Type B pancreatic cell (in vitro differentiated cells): ENCODE results near the gene TULP4. TPM values are rescaled to one million over a fixed set of nuclear protein-coding genes. Genes with fewer than 3 reads are reported as not detected.
A peak's percentile ranks its signal among the peaks of the same experiment; 100 is the strongest.

ENCODE experiments used
- DNase-seq: peaks from one replicate; pipeline ENCODE4 v3.0.0; 2021; ENCODE audit warnings: mixed read lengths; ENCODE audit not compliant: unreplicated experiment; ENCODE audit errors: extremely low spot score
- H3K27ac Mint-ChIP-seq: 2 replicates; pipeline ENCODE4 v1.8.0; 2021; ENCODE audit warnings: mild to moderate bottlenecking, mixed read lengths
- H3K27me3 Mint-ChIP-seq: 2 replicates; pipeline ENCODE4 v1.8.0; 2021; ENCODE audit warnings: mixed read lengths
- H3K36me3 Mint-ChIP-seq: 2 replicates; pipeline ENCODE4 v1.8.0; 2021; ENCODE audit warnings: mixed read lengths
- H3K4me1 Mint-ChIP-seq: one replicate; pipeline ENCODE4 v1.8.0; 2021; ENCODE audit warnings: mixed read lengths; ENCODE audit not compliant: unreplicated experiment
- H3K4me3 Mint-ChIP-seq: 2 replicates; pipeline ENCODE4 v1.8.0; 2021; ENCODE audit warnings: mild to moderate bottlenecking, mixed read lengths
- H3K9me3 Mint-ChIP-seq: 2 replicates; pipeline ENCODE4 v1.8.0; 2021; ENCODE audit warnings: mixed read lengths
- total RNA-seq: library from RNA; stranded (reverse); gene quantifications from 2 replicates; pipeline ENCODE4 v1.2.1, GENCODE V29; 2021; ENCODE audit warnings: low replicate concordance
- TF ChIP-seq, protein P1 (sequence below): fragments of 200-600 bp; sonication (generic); conservative IDR thresholded peaks from 2 replicates; pipeline ENCODE4 v1.5.0; 2021; ENCODE audit warnings: antibody characterized with exemption, mild to moderate bottlenecking

The TULP4 gene
- total RNA-seq, 1 donor from 2014 or later: 109 TPM

DNA sequence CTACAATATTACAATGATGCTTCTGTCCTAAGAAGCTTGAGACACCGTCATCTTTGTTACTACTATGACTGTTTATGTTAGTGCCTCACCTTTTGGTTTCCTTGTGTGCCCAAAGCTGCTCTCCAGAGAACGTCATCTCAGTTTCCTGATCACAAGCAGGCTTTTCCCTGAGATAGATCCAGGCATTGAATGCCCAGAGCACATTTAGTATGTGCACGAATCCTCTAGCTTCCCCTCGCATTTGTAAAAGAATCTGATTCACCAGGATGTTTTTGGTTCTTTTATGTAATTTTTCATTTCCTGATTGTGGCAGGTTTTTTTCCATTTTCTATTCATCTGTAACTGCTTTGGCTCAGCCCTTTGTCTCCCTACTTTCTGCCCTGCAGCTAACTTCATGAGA lies 147.5 kb downstream of the TULP4 start:
- peaks cover 42% of the 10 kb centered on the region for H3K36me3 Mint-ChIP-seq
- peak overlapping the region; percentile 11 for H3K27ac Mint-ChIP-seq
- no peak for DNase-seq
- TF ChIP-seq, protein P1, sequence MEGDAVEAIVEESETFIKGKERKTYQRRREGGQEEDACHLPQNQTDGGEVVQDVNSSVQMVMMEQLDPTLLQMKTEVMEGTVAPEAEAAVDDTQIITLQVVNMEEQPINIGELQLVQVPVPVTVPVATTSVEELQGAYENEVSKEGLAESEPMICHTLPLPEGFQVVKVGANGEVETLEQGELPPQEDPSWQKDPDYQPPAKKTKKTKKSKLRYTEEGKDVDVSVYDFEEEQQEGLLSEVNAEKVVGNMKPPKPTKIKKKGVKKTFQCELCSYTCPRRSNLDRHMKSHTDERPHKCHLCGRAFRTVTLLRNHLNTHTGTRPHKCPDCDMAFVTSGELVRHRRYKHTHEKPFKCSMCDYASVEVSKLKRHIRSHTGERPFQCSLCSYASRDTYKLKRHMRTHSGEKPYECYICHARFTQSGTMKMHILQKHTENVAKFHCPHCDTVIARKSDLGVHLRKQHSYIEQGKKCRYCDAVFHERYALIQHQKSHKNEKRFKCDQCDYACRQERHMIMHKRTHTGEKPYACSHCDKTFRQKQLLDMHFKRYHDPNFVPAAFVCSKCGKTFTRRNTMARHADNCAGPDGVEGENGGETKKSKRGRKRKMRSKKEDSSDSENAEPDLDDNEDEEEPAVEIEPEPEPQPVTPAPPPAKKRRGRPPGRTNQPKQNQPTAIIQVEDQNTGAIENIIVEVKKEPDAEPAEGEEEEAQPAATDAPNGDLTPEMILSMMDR: no peak
- H3K4me1 Mint-ChIP-seq: peaks cover 15% of the 10 kb centered on the region
- H3K27me3 Mint-ChIP-seq: no peaks in the 10 kb centered on the region
- H3K4me3 Mint-ChIP-seq: no peak overlapping the region
- no peaks in the 10 kb centered on the region for H3K9me3 Mint-ChIP-seq

DNA sequence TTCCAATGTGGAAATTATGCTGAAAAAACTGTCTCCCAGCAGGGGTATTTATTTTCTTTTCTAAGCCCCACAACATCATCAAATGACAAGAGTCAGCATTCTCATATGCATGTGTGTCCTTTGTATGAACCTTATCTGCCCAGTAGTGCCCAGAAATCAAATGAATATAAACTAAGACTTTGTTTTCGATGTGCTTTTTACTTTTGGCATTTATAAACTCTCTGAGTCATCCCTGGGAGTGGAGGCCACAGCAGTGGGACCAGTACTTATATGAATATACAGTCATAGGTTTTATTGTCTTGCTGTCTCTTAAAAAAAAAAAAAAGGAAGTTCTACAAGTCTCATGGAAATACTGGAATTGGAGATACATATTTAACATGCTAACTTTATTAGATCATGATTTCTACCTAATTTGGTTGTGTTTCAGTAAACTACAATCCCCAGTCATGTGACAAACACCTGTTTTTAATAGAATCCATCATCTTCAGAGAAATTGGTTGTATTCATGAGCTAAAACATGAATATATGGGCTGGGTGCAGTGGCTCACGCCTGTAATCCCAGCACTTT lies 148.4 kb downstream of the TULP4 start:
- no peak overlapping the region for H3K27ac Mint-ChIP-seq
- TF ChIP-seq, protein P1: no peak
- H3K9me3 Mint-ChIP-seq: no peaks in the 10 kb centered on the region
- no peaks in the 10 kb centered on the region for H3K27me3 Mint-ChIP-seq
- no peak overlapping the region for H3K4me3 Mint-ChIP-seq
- H3K36me3 Mint-ChIP-seq: peaks cover 49% of the 10 kb centered on the region
- DNase-seq: no peak
- H3K4me1 Mint-ChIP-seq: peaks cover 18% of the 10 kb centered on the region

DNA sequence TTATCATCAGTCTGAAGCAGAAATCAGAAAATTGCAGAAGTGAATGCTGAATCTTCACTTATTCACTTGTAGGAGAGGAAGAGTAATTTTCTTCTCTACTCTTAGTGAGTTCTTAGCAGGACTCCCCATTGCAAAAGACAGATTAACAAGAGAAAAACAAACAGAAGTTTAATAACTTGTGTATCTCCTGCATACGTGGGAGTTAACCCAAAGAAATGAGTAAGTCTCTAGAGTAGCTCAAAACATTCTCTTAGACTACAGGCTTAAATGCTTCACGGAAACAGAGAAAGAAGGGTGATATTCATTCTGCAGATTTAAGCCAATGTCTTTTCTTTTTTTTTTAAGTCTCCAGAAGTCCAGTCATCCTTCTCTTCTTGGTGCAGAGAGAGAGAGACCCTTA lies 149.7 kb downstream of the TULP4 start:
- H3K4me1 Mint-ChIP-seq: peaks cover 19% of the 10 kb centered on the region
- H3K27ac Mint-ChIP-seq: no peak overlapping the region
- H3K9me3 Mint-ChIP-seq: no peaks in the 10 kb centered on the region
- DNase-seq: no peak
- peaks cover 56% of the 10 kb centered on the region for H3K36me3 Mint-ChIP-seq
- TF ChIP-seq, protein P1: no peak
- no peak overlapping the region for H3K4me3 Mint-ChIP-seq
- no peaks in the 10 kb centered on the region for H3K27me3 Mint-ChIP-seq

DNA sequence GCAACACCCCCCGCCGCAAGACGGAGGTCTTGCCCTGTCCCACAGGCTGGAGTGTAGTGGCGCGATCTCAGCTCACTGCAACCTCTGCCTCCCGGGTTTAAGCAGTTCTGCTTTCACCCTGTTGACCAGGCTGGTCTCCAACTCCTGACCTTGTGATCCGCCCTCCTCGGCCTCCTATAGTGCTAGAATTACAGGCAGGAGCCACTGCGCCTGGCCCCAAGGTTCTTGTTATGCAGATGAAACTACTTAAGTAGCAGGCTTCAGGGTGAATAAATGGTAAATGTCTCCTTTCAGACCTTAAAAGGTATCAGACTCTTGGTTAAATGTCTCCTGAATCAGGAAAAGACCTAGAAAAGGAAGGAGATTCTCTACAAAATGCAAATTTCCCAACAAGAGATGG lies 152.2 kb downstream of the TULP4 start:
- peaks cover 25% of the 10 kb centered on the region for H3K4me1 Mint-ChIP-seq
- no peak overlapping the region for H3K27ac Mint-ChIP-seq
- no peak for DNase-seq
- H3K36me3 Mint-ChIP-seq: peaks cover 64% of the 10 kb centered on the region
- no peaks in the 10 kb centered on the region for H3K9me3 Mint-ChIP-seq
- H3K4me3 Mint-ChIP-seq: no peak overlapping the region
- H3K27me3 Mint-ChIP-seq: no peaks in the 10 kb centered on the region
- TF ChIP-seq, protein P1: no peak

DNA sequence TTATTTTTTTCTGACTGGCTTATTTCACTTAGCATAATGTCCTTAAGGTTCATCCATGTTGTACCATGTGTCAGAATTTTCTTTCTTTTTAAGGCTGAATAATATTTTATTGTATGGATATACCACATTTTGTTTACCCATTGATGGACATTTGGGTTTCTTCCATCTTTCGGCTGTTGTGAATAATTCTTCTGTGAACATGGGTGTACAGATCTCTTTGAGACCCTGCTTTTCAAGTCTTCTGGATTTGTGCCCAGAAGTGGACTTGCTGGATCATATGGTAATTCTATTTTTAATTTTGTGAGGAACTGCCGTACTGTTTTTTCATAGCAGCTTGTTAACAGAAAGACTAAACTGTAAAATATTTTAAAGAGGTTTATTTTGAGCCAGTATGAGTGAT lies 153.0 kb downstream of the TULP4 start:
- Mint-ChIP-seq H3K27me3 (no peaks in the 10 kb centered on the region), H3K4me1 (peaks cover 19% of the 10 kb centered on the region)

More for the DNA sequence above, 153.0 kb downstream of the TULP4 start:
- TF ChIP-seq, protein P1: no peak
- H3K27ac Mint-ChIP-seq: no peak overlapping the region
- no peak for DNase-seq
- no peaks in the 10 kb centered on the region for H3K9me3 Mint-ChIP-seq
- H3K4me3 Mint-ChIP-seq: no peak overlapping the region
- peaks cover 65% of the 10 kb centered on the region for H3K36me3 Mint-ChIP-seq
